Measurements from ENCODE around the gene AUTS2. TPM values are rescaled to one million over a fixed set of nuclear protein-coding genes. Genes with fewer than 3 reads are reported as not detected.

Gene AUTS2
- total and polyA plus RNA-seq, 10 of the 15 experiments (the other 5 are each of a cell fraction or from before 2014, with no cell fraction given): 6.4 to 55.6 (median 21.6) TPM

DNA sequence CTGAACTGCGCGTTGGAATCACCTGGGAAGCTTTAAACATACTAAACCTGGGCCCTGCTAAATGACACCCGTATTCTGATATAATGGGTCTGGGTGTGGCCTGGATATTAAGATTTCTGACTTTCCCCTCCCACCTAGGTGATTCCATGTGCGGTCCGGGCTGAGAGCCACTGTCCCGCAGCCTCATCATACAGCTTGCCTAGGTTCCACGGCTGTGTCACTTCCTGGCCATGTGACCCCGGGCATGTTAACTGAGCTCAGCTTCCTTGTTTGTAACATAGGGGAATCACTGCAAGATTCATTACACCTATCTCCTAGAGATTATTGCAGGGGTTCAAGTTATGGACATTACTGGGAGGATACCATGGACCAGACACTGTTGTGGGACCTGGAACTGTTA is 1061.0 kb downstream of the AUTS2 start (continued):
- no peak for TF ChIP-seq EED (IDR thresholded peaks at IDR 0.05; ENCODE audit: low read depth)

DNA sequence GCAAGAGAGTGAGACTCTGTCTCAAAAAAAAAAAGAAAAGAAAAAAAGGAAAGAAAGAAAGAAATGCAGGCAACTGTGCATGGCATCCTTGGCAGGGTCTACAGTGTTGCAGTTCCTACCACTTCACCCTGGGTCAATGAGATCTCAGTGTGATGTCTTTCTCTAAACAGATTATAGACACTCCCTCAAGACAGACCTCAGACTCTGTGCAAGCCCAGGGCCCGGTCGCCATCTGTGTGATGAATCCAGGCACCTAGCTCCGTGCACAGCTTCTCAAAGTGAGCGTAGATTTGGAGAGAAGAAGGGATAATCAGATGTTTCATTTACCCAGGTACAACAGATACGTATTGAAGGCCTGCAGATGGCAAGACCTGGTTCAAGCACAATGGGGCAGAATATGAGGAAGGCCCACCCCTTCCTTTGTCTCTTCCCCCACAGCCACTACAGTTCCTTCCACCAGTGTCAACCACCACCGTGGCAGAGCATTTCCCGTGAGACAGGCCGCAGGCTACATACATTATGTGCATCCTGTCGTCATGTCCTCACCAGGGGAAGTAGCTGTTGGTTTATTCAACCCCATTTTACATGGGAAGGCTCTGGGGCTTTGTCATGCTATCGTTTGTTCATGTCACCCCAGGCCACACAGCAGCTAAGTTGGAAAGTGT is 1062.0 kb downstream of the AUTS2 start:
- Histone ChIP-seq H3K4me1 (ENCODE audit: control insufficient read depth, insufficient read depth, low read length) (no peaks in the 10 kb centered on the region), H3K4me3 (no peak overlapping the region), H4K20me1 (ENCODE audit: control insufficient read depth, insufficient read depth) (no peaks in the 10 kb centered on the region), H3K27ac (ENCODE audit: control insufficient read depth, insufficient read depth) (no peak overlapping the region), H2AFZ (ENCODE audit: control insufficient read depth, low read depth, low read length) (no peak overlapping the region), H3K27me3 (replicated peaks in 1 of 2; ENCODE audit: control insufficient read depth in 2 of 2, insufficient read depth in 2 of 2, low read length in 1 of 2) (no peaks in the 10 kb centered on the region), H3K9me3 (replicated peaks; ENCODE audit: control insufficient read depth, insufficient read depth, low read length) (no peaks in the 10 kb centered on the region), H3K9ac (ENCODE audit: control insufficient read depth, insufficient read depth, low read length) (no peak overlapping the region), H3K36me3 (ENCODE audit: control insufficient read depth in 2 of 2, insufficient read depth in 2 of 2, low read length in 1 of 2) (peaks cover 0 to 8% of the 10 kb centered on the region in 2 experiments; a peak in 2 of 4 replicates), H3K79me2 (ENCODE audit: control insufficient read depth, insufficient read depth, low read length) (no peaks in the 10 kb centered on the region), H3K4me2 (ENCODE audit: control insufficient read depth, insufficient read depth) (no peak overlapping the region)
- in situ Hi-C loops (cut with MboI): no loop called here
- ATAC-seq (no peak), FAIRE-seq (no peak), DNase-seq (ENCODE audit: low read depth, low spot score) (no peak)
- ChIA-PET CTCF (interaction anchor here (0.5 kb wide), 1 partner anchor 44 kb away, joined by 5 read pairs; no protein-coding TSS in a partner anchor), SMC1A (ENCODE audit: uncharacterized antibody, unreplicated experiment) (interaction anchor here (1.0 to 1.4 kb wide), 2 partner anchors 9 to 36 kb away, joined by 3 to 4 read pairs; no protein-coding TSS in a partner anchor), POLR2A (no interaction called here), RAD21 (ENCODE audit: unreplicated experiment) (no interaction called here)
- no TSS peak for BruUV-seq (replicated peaks)
- intact Hi-C loops (cut with micrococcal nuclease; ENCODE audit: unreplicated experiment): no loop called here
- WGBS (ENCODE audit: insufficient coverage, insufficient replicate concordance, low lambda C conversion rate, missing lambda C conversion rate): 37% methylated on average over 10 of the region's 10 CpGs
- no peak for TF ChIP-seq CREB1 (IDR thresholded peaks at IDR 0.05; ENCODE audit: low read depth)
- TF ChIP-seq NBN (IDR thresholded peaks at IDR 0.05): no peak
- no peak for TF ChIP-seq JUNB (IDR thresholded peaks at IDR 0.05)
- no peak for TF ChIP-seq SMC3 (IDR thresholded peaks at IDR 0.05; ENCODE audit: borderline replicate concordance, low read length)
- no peak for TF ChIP-seq TCF3 (IDR thresholded peaks at IDR 0.05; ENCODE audit: borderline replicate concordance, insufficient read depth, low read depth, low read length)
- no peak for TF ChIP-seq MYB (IDR thresholded peaks at IDR 0.05; ENCODE audit: borderline replicate concordance, low read depth, low read length)
- no peak for TF ChIP-seq SRF (IDR thresholded peaks at IDR 0.05; ENCODE audit: low read depth in 2 of 2, low read length in 2 of 2)
- no peak for TF ChIP-seq MEF2B (IDR thresholded peaks at IDR 0.05; ENCODE audit: partially characterized antibody, poor library complexity, severe bottlenecking)
- TF ChIP-seq NRF1 (conservative IDR thresholded peaks at IDR 0.05; ENCODE audit: low read depth, low read length): no peak
- TF ChIP-seq, protein P1, sequence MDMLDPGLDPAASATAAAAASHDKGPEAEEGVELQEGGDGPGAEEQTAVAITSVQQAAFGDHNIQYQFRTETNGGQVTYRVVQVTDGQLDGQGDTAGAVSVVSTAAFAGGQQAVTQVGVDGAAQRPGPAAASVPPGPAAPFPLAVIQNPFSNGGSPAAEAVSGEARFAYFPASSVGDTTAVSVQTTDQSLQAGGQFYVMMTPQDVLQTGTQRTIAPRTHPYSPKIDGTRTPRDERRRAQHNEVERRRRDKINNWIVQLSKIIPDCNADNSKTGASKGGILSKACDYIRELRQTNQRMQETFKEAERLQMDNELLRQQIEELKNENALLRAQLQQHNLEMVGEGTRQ (IDR thresholded peaks at IDR 0.05; ENCODE audit: borderline replicate concordance, low read depth, low read length): no peak
- no peak for TF ChIP-seq TCF7 (IDR thresholded peaks at IDR 0.05; ENCODE audit: borderline replicate concordance)

All from GM12878 (cell line).